ENCODE data around the gene ITPK1. TPM values are rescaled to one million over a fixed set of nuclear protein-coding genes. Genes with fewer than 3 reads are reported as not detected.

ITPK1 gene
- total and polyA plus RNA-seq, 2 donors (not counting 3 experiments of a cell fraction or from before 2014, with no cell fraction given): 39.6 to 51.8 TPM

- no peak for FAIRE-seq
- Histone ChIP-seq H3K9ac (replicated peaks; ENCODE audit: extremely low read depth, insufficient read depth, low read length) (no peak overlapping the region), H3K79me2 (ENCODE audit: control insufficient read depth, insufficient read depth, low read length) (no peaks in the 10 kb centered on the region), H2AFZ (ENCODE audit: low read depth, low read length) (no peak overlapping the region), H3K4me1 (ENCODE audit: control insufficient read depth, extremely low read depth, insufficient read depth, low read length) (no peaks in the 10 kb centered on the region), H3K9me1 (replicated peaks; ENCODE audit: control insufficient read depth, extremely low read depth, insufficient read depth, low read length) (no peaks in the 10 kb centered on the region), H3K27ac (ENCODE audit: insufficient read depth, low read depth, low read length) (no peak overlapping the region), H3K27me3 (ENCODE audit: control insufficient read depth in 2 of 2, insufficient read depth in 2 of 2, low read length in 2 of 2) (no peaks in the 10 kb centered on the region), H3K9me3 (replicated peaks; ENCODE audit: control insufficient read depth, insufficient read depth, low read length) (no peaks in the 10 kb centered on the region), H3K36me3 (ENCODE audit: control insufficient read depth in 2 of 2, extremely low read depth in 1 of 2, insufficient read depth in 2 of 2, low read length in 2 of 2) (peaks cover 0 to 2% of the 10 kb centered on the region in 2 experiments), H4K20me1 (replicated peaks; ENCODE audit: control insufficient read depth, extremely low read depth, insufficient read depth, low read length) (no peaks in the 10 kb centered on the region), H3K4me3 (replicated peaks in 1 of 3; ENCODE audit: insufficient read depth in 1 of 3, low read depth in 1 of 3, low read length in 3 of 3) (no peak overlapping the region), H3K4me2 (ENCODE audit: insufficient read depth, low read length) (no peak overlapping the region)
- dilution Hi-C loops (cut with MboI; ENCODE audit: extremely low pct_ligation_motif_present, low sequenced_read_pairs): loop anchor here (25.0 kb wide), 1 partner anchor 182 kb away; no protein-coding TSS in a partner anchor
- ChIA-PET CTCF (interaction anchor here (1.0 to 5.5 kb wide), 7 partner anchors 77 to 264 kb away, joined by 3 to 109 read pairs (median 4); no protein-coding TSS in a partner anchor), POLR2A (no interaction called here)
- no peak for DNase-seq (ENCODE audit: low read depth, low spot score)
- TF ChIP-seq CTCF (IDR thresholded peaks at IDR 0.05; ENCODE audit: extremely low read depth in 1 of 2, insufficient read depth in 1 of 2, low read depth in 1 of 2, low read length in 2 of 2) (no peak), POLR2AphosphoS5 (IDR thresholded peaks at IDR 0.05; ENCODE audit: insufficient read depth, low read depth, low read length) (no peak), MAX (IDR thresholded peaks at IDR 0.05; ENCODE audit: insufficient read depth, insufficient read length) (no peak), EZH2 (IDR thresholded peaks at IDR 0.05; ENCODE audit: borderline replicate concordance, low read depth, low read length, severe bottlenecking) (no peak), GATA2 (IDR thresholded peaks at IDR 0.05; ENCODE audit: insufficient read depth, insufficient read length, low read depth, low read length) (no peak), POLR2A (IDR thresholded peaks at IDR 0.05; ENCODE audit: low read depth, low read length) (no peak), FOS (IDR thresholded peaks at IDR 0.05; ENCODE audit: borderline replicate concordance, insufficient read depth, low read length) (no peak), JUN (IDR thresholded peaks at IDR 0.05; ENCODE audit: borderline replicate concordance, insufficient read depth, insufficient read length, low read depth) (no peak), MYC (IDR thresholded peaks at IDR 0.05; ENCODE audit: low read depth, low read length) (no peak)
- BruUV-seq (replicated peaks): no TSS peak
- intact Hi-C loops (cut with micrococcal nuclease): no loop called here
Measured at GRCh38 chr14:92955381-92955780, 160.3 kb downstream of the ITPK1 start.
